Right renal cortex interstitium (tissue), 3 donors: ENCODE data around the gene AKAP17A. TPM values are rescaled to one million over a fixed set of nuclear protein-coding genes. Genes with fewer than 3 reads are reported as not detected.

Source experiments
- DNase-seq, 3 donors: peaks; one replicate each; pipeline ENCODE4 v3.0.0-alpha.2; 2013; ENCODE audit warnings: low read depth in 3 of 3, low spot score in 2 of 3
- polyA plus RNA-seq, 3 donors: library from polyadenylated mRNA; unstranded; fragments of 120-200 nt; gene quantifications; one replicate each; pipeline ENCODE4 v1.2.1, GENCODE V29; 2013; ENCODE audit not compliant: insufficient read length in 3 of 3

The AKAP17A gene
- polyA plus RNA-seq, 3 donors, result 36.5 to 43.4 (median 39.9) TPM

GRCh38 chrX:1582686-1583437 lies 8.5 kb upstream of the AKAP17A start:
- DNase-seq, result no peak

GRCh38 chrX:1584237-1585011 lies 7.0 kb upstream of the AKAP17A start:
- no peak for DNase-seq

- DNase-seq, result no peak
These were observed 4.2 kb upstream of the AKAP17A start for GRCh38 chrX:1587161-1587560.

GRCh38 chrX:1589356-1590130 lies 1.9 kb upstream of the AKAP17A start:
- DNase-seq, result no peak

GRCh38 chrX:1591863-1592469 lies 562 bp downstream of the AKAP17A start:
- DNase-seq, result no peak

GRCh38 chrX:1592470-1593142 lies 1.2 kb downstream of the AKAP17A start:
- no peak for DNase-seq

GRCh38 chrX:1593286-1594271 lies 2.2 kb downstream of the AKAP17A start:
- no peak for DNase-seq

- DNase-seq, result no peak
These were observed 4.3 kb downstream of the AKAP17A start for GRCh38 chrX:1595711-1596060.

- no peak for DNase-seq
These were observed 5.4 kb downstream of the AKAP17A start for GRCh38 chrX:1596676-1597344.

- DNase-seq, result no peak
These were observed 6.1 kb downstream of the AKAP17A start for GRCh38 chrX:1597345-1598020.

GRCh38 chrX:1598021-1598875 lies 6.8 kb downstream of the AKAP17A start:
- no peak for DNase-seq

GRCh38 chrX:1598876-1599790 lies 7.7 kb downstream of the AKAP17A start:
- DNase-seq, result no peak

- DNase-seq, result no peak
These were observed 8.5 kb downstream of the AKAP17A start for GRCh38 chrX:1599791-1600405.

GRCh38 chrX:1600406-1601050 lies 9.1 kb downstream of the AKAP17A start:
- DNase-seq, result no peak

GRCh38 chrX:1601051-1601767 lies 9.8 kb downstream of the AKAP17A start:
- DNase-seq, result no peak
